GM19438 (cell line): ENCODE data around the gene LRFN3.
"Not testable (repeated sequence)": the region's sequence is repeated elsewhere in the genome, so short reads cannot be mapped to it uniquely, and the experiment has no call there.

Experiments used
- ATAC-seq: cut with Tn5 transposase; IDR thresholded peaks from one replicate; pipeline ENCODE4 v1.9.1; 2021; ENCODE audit warnings: low read depth; ENCODE audit not compliant: unreplicated experiment

The LRFN3 gene

DNA sequence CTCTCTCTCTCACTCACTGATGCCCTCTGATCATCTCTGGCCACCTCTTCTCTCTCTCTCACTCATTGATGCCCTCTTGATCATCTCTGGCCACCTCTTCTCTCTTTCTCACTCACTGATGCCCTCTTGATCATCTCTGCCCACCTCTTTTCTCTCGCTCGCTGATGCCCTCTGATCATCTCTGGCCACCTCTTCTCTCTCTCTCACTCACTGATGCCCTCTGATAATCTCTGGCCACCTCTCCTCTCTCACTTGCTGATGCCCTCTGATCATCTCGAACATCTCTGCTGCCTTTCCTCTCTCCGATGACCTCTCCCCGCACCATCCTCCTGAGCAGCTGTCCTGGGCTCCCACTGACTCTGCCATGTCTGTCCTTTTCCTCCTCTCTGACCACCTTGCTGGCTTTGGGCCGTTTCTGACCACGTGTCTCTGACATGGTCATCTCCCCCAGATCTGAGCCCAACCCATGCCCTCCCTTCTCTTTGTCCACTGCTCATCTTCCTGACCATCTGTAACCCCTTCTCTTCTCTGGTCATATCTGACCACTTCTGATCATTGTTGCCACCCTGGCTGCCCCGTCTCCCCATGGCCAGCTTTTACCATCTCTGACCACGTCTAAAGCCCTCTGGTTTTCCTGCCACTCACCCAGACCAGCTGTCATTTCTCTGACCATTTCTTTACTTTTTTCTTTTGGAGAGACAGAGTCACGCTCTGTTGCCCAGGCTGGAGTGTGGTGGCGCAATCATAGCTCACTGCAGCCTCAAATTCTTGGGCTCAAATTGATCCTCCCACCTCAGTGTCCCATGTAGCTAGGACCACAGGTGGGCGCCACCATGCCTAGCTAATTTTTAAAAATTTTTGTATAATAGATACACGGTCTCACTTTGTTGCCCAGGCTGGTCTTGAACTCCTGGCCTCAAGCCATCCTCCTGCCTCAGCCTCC lies 2.4 kb downstream of the LRFN3 start:
- no peak for ATAC-seq

DNA sequence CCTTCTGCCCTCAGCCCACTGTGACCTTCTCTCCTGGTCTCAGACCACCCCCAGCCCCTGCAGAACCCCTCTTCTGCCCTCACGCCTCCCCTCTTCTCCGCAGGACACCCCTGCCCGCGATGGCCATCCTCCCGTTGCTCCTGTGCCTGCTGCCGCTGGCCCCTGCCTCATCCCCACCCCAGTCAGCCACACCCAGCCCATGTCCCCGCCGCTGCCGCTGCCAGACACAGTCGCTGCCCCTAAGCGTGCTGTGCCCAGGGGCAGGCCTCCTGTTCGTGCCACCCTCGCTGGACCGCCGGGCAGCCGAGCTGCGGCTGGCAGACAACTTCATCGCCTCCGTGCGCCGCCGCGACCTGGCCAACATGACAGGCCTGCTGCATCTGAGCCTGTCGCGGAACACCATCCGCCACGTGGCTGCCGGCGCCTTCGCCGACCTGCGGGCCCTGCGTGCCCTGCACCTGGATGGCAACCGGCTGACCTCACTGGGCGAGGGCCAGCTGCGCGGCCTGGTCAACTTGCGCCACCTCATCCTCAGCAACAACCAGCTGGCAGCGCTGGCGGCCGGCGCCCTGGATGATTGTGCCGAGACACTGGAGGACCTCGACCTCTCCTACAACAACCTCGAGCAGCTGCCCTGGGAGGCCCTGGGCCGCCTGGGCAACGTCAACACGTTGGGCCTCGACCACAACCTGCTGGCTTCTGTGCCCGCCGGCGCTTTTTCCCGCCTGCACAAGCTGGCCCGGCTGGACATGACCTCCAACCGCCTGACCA lies 3.3 kb downstream of the LRFN3 start:
- no peak for ATAC-seq

DNA sequence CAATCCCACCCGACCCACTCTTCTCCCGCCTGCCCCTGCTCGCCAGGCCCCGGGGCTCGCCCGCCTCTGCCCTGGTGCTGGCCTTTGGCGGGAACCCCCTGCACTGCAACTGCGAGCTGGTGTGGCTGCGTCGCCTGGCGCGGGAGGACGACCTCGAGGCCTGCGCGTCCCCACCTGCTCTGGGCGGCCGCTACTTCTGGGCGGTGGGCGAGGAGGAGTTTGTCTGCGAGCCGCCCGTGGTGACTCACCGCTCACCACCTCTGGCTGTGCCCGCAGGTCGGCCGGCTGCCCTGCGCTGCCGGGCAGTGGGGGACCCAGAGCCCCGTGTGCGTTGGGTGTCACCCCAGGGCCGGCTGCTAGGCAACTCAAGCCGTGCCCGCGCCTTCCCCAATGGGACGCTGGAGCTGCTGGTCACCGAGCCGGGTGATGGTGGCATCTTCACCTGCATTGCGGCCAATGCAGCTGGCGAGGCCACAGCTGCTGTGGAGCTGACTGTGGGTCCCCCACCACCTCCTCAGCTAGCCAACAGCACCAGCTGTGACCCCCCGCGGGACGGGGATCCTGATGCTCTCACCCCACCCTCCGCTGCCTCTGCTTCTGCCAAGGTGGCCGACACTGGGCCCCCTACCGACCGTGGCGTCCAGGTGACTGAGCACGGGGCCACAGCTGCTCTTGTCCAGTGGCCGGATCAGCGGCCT lies 4.1 kb downstream of the LRFN3 start:
- ATAC-seq = no peak

DNA sequence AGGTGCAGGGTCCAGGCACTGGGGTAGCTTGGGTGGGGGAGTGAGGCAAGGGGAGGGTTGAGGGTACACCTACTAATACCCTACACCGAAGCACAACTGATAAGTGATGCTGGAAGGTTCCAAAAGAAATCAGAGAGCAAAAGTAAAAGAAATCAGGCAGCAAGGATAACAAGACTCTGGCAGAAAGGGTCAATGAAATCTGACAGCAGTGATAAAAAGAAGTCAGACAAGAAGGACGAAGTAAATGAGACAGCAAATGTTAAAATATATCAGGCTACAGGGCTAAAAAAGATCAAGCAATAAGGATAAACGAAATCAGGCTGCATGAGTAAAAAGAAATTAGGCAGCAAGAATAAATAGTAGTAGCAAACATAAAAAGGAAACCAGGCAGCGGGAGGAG lies 4.7 kb downstream of the LRFN3 start:
- no peak for ATAC-seq

DNA sequence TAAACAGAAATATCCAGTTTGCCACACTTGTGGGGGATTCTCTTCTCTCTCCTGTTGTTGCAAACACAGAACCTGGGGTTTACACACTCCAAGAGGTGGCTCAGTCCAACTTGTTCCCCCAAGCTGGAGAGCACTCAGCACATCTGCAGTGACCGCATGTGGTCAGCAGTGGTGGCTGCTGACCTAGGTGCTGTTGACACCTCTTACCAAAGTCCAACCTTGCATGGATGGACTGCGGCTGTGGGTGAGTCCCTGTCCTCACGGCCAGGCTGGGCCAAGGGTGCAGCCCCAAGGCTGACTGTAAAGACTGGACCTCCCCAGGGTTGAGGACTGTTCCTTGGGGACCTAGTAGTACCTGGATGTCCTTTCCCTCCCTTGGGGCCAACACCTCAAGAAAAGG lies 6.1 kb downstream of the LRFN3 start:
- no peak for ATAC-seq

DNA sequence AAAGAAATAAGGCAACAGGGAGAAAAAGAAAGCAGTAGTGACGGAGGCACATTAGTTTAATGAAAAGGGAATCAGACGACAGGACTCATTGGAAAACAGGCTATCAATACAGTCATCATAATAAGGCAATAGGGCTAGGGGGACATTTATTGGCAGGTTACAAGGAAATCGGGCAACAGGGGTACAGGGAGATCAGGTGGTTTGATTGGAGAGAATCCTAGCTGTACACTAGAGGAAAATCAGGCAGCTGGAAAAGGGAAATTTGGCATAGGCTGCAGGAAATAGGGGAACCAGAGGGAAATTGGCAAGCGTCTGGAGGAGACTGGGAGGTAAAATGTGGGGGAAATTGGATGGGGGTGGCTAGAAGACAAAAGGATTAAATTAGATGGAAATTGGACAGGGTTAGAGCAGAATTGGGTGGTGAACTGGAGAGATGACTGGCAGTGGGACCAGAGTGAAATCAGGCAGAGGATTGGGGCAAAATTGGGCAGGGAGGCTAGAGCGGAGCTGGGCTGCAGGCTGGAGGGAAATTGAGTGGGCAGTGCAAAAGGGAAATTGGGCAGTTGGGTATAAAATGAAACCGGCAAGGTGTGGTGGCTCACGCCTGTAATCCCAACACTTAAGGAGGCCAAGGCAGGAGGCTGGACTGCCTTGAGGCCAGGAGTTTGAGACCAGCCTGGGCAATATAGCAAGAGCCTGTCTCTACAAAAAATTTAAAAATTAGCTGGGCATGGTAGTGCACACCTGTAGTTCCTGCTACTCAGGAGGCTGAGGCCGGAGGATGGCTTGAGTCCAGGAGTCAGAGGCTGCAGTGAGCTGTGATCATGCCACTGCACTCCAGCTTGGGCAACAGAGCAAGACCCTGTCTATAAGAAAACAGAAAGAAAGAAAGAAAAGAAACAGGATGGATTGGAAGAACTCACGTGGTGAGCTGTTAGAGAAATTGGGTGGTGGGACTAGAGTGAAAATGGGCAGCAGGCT lies 7.4 kb downstream of the LRFN3 start:
- ATAC-seq = no peak

DNA sequence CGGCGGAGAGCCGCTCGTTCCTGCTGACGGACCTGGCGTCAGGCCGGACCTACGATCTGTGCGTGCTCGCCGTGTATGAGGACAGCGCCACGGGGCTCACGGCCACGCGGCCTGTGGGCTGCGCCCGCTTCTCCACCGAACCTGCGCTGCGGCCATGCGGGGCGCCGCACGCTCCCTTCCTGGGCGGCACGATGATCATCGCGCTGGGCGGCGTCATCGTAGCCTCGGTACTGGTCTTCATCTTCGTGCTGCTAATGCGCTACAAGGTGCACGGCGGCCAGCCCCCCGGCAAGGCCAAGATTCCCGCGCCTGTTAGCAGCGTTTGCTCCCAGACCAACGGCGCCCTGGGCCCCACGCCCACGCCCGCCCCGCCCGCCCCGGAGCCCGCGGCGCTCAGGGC lies 8.4 kb downstream of the LRFN3 start:
- no peak for ATAC-seq

DNA sequence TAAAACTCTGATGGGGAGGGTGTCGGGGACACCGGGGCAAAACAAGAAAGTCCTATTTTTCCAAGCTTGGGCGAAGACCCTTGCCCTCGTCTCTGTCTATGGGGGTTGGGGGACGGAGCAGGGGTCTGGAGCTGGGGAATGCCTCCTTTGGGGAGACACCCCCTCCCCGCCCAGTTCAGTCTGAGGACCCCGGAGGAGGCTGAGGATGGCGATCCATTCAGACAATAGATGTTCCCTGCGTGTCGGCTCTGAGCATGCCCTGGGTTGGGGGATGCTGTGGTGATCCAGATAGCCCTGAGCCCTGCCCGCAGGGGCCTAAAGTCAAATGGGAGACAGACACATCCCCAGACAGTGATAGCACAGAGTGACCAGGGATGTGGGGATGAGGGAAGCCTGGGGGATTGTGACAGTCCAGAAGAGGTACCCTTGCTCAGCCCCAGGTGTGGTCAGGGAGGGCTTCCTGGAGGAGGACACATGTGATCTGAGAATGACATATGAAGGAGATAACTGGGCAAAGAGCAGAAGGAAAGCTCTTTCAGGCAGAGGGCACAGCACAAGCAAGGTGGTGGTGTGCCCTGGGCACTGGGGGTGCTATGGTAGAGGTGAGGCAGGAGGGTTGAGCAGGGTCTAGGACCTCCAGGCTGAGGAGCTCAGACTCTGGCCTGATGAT lies 9.1 kb downstream of the LRFN3 start:
- no peak for ATAC-seq

DNA sequence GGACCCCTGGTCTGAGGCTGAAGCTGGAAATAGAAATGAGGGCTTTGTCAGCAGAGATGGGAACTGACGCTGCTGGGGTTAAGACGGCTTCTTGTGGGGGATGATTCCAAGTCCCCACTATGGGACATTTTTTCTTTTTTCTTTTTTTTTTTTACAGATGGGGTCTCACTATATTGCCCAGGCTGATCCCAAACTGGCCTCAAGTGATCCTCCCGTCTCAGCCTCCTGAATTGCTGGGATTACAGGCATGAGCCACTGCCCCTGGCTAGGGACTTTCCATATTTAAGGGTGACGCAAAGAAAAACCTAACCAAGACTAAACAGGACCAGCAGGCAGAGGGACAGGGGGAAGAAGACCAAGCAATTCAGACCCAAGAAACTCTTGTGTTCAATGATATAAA lies 10.0 kb downstream of the LRFN3 start:
- no peak for ATAC-seq

DNA sequence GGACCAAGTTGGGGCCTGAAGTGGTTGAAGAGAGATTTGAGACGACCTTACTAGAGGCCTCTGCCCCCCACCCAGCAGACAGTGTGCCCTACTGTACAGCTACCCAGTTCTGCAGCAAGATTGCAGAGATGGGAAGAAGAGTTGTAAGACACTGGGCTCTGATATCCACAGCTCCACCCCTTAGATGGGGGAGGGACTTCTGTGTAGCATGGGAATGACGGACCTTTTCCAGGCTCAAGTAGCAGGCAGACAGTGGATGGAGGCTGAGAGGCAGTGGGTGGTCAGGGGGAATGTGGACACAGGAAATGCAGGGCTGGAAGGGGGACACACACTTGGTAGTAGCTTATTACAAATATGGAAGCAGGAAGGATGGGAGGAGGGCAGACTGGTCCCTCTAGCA lies 13.0 kb downstream of the LRFN3 start:
- no peak for ATAC-seq

DNA sequence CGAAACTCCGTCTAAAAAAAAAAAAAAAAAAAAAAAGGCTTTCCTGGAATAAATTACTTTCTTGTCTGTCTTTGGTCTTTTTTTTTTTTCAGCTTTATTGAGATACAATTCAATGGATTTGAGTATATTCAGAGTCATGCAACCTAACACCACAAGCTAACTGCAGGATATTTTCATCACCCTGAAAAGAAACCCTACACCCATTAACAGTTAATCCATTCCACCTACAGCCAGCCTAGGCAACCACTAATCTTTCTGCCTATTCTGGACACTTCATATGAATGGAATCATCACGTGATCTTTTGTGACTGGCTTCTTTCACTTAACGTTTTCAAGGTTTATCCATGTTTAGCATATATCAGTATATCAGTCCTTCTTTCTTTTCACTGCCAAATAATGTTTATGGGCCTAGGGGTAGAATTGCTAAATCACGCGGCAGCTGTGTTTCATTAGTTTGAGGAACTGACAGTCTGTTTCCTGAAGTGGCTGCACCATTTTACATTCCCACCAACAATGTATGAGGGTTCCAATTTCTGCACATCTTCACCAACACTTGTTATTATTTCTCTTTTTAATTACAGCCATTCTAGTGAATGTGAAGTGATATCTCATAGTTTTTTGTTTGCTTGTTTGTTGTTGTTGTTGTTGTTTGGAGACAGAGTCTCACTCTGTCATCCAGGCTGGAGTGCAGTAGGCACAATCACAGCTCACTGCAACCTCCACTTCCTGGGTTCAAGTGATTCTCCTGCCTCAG lies 19.9 kb downstream of the LRFN3 start:
- no peak for ATAC-seq

DNA sequence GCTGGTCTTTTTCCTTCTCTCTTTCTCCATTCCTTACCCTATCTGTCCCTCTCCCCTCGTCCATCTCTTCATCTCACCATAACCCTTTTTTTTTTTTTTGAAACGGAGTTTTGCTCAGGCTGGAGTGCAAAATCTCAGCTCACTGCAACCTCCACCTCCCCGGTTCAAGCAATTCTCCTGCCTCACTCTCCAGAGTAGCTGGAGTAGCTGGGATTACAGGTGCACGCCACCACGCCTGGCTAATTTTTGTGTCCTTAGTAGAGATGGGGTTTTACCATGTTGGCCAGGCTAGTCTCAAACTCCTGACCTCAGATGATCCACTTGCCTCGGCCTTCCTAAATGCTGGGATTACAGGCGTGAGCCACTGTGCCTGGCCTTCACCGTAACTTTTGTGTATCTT lies 21.2 kb downstream of the LRFN3 start:
- ATAC-seq = not testable (repeated sequence)

DNA sequence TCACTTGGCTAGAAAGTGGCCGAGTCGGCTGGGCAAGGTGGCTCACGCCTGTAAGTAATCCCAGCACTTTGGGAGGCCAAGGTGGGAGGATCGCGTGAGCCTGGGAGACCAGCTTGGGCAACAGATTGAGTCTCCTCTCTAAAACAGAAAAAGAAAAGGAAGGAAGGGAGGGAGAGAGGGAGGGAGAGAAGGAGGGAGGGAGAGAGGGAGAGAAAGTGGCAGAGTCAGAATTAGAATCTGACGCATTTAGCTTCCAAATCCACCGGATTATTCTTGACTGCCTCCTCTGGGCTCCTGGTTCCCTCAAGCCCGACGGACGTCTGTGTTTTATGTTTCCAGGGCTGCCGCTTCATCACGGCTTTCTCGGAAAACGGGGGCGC lies 22.5 kb downstream of the LRFN3 start:
- no peak for ATAC-seq

DNA sequence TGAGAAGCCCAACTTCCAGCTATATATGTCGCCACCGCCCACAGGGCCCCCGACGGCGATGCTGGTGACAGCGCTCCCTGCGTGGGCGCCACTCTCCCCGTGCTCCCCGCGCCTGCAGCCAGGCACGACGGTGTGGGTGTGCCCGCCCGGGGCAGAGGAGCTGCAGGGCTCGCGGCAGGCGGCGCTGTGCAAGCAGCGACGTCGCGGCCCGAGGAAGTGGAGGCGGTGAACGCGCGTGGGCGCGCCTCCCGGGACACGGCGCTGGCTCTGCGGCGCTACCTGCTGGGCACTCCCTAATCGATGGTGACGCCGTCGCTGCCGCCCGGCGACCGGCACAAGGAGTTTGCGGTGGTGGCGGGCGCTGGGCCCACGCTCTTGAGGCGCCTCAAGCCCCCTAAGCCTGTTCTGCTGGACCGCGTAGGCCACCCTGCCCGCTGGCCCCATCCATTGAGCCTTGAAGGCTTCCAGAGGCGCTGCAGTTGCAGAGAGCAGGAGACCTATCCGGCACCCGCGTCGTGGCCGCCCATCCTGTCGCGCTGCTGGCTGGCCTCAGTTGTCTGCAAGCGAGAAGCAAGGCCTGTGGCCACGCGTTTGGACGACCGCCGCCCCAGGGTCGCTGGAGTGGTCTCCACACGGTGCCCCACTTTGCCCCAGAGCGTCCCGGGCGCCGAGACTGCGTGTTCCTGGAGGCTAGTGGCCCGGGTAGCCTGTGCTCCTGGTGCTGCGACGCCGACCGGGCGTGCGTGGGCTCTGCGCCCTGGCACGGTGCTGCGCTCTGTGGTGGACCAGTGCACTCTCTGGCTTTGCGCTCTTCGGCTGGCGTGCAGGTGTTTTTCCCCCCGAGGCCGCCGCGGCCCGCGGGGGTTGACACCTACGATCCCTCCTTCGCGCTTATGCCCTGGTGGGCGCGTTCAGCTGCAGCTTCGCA lies 23.1 kb downstream of the LRFN3 start:
- ATAC-seq = no peak

DNA sequence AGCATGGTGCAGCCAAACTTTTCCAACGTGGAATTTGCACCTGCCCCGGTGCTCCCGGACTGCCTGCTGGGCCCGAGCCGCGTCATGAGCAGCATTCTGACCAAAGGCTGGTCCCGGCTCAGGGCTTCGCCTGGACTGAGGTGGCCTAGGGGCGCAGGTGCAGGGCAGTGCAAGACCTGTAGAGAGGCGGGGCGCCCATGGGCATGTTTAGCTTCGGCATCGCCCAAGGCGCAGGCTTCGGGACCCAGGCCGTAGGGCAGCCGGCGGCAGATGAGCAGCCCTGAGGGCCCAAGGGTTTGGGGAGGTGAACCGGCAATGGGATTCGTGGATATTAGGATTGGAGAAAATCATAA lies 23.8 kb downstream of the LRFN3 start:
- no peak for ATAC-seq

DNA sequence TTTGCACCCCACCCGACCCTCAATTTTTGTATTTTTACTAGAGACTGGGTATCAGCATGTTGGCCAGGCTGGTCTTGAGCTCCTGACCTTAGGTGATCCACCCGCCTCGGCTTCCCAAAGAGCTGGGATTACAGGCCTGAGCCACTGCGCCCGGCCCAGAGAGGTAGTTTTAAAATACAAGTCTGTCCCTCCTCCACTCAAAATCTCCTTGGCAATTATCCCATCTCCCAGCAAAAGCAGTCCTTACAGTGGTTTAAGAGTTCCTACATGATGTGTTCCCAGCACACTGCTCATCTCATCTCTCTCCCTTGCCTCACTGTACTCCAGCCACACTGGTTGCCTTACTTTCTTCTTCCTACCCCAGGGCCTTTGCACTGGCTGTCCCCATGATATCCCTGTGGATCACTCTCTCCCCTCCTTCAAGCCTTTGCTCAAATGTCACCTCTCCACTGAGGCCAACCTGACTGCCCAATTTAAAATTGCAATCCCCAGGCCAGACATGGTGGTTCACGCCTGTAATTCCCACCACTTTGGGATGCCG lies 24.3 kb downstream of the LRFN3 start:
- ATAC-seq = no peak

DNA sequence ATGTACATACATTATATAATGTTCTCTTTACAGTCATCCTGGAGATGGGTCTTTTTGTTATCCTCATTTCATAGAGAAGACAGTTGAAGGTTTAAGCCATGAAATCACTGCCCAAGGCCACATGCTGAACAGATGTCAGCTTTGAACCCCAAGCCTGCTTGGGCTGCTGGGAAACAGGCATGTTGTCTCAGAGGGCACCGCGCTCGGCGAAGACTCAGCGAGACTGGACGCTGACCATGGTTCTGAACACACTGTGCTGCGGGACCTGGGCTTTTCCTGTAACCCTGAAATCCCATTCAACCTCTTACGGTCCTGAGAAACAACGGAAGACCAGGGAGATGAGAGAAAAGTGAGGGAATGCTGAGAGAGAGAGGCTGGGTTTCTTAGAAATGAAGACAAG lies 27.3 kb downstream of the LRFN3 start:
- ATAC-seq = no peak

DNA sequence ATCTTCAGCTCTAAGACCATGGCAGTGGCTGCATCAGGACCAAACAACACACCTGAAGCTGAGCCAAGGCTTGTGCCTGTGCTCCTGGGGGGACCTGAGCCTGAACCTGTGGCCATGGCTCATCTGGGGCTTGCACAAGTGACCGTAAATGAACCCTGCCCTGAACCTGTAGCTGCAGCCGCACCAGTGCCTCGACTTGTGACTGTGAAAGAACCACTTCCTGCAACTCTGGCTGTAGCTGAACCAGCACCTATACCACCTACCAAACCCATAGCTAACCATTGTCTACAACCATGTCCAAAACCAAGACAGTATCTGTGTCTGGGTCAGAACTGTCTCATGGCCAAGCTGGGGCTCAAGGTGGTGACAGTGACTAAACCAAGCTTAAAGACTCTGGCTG lies 30.6 kb downstream of the LRFN3 start:
- ATAC-seq = no peak
